Measurements from ENCODE around the gene BMI1.
"Not testable (repeated sequence)": the region's sequence is repeated elsewhere in the genome, so short reads cannot be mapped to it uniquely, and the experiment has no call there.

The BMI1 gene

DNA sequence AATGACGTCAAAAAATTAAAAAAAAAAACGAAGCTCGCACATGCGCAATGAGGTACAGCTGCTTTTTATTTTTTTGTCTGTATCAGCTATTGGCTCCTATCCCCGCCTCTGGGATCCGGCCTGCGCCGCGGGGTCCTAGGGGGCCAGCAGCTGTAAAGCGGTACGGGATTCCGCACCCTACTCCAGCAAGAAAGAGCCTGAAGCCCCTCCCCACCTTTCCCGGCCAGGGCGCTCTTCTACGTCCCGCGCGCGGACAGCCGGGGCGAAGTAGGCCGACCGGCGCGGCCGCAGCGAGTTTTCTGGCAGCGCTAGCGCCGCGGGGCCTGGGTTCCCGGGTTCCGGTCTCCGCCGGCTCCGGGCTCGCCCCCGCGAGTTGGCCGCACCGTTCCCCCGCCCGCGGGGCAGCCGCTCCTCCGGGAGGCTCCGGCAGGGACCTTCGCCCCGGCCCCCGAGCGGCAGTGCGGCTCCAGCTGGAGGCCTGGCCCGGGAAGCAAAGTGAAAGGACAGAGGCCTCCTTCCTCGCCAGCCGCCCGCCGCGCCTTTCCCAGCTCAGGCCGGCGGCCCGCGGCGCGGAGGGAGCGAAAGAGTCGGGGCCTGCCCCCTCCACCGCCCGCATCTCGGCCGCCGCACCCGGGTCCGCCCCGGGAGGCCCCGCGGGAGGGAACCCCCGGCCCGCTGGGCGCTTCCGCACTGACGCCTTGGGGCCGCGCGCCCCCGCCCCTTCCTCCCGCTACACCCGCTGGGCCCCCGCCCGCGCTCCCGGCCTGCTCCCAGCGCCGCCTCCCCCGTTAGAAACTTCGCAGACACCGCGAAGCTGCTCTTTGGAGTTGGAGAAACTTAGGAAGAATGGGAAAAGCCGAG lies 19.7 kb downstream of the BMI1 start:
- DNase-seq (ENCODE audit: low read depth): peak; percentile 68

- no peak for DNase-seq (ENCODE audit: low read depth)
Observed at GRCh38 chr10:22341190-22341925, 20.5 kb downstream of the BMI1 start.

DNA sequence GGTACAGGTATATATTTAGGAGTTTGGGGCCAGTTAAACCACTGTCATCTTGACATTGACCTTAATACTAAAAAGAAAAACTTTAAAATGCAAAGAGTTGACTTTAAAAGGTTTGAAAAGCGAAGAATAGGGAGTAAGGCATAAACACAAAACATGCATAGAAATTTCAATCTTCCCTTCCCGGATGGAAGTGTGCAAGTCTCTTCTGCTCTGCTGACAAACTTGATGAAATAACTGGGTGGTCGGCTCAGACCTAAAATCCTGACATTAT lies 21.0 kb downstream of the BMI1 start:
- no peak for DNase-seq (ENCODE audit: low read depth)

DNA sequence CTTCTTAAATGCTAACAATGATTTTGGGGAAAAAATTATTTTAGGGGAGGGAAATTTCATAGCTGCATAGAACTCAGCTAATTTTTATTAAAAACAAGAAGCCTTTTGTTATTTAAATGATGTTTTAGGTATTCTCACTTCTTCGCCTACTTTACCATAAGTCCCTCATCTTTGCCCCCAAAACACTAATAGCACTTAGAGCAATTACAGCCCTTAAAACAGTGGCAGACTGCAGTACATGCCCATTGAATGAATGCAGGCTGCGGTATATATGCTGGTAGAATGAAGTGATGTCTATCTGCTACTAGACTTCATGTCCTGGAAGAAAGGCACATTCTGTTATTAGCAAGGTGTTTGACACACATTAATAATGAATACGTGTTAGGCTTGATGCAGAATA lies 21.5 kb downstream of the BMI1 start:
- no peak for DNase-seq (ENCODE audit: low read depth)

GRCh38 chr10:22343731-22344130 lies 22.8 kb downstream of the BMI1 start:
- DNase-seq (ENCODE audit: low read depth): no peak

- DNase-seq (ENCODE audit: low read depth): no peak
Observed at GRCh38 chr10:22344249-22344648, 23.4 kb downstream of the BMI1 start.

DNA sequence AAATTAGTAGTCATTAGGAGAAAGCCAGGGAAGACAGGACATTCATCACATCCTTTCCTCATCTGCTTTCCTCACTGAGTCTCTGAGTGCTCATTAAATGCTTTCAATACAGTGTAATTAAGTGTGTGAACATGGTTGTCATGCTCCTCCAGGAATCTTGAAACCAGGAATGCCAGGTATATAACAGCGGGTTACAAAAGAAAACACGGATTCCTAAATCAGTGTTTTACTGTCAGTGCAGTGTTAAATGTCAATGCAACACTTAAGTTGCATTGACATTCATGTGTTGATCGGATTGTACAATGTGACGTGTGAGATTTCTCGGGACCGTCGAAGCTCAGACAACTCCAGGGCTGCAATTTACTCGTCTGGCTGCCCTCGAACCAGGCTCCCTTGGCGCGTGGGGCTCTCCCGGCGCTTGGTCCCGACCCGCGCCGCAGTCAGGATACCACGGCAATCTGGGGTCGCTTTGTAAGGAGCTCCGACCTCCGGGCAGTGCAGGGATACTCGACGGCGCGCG lies 23.9 kb downstream of the BMI1 start:
- no peak for DNase-seq (ENCODE audit: low read depth)

DNA sequence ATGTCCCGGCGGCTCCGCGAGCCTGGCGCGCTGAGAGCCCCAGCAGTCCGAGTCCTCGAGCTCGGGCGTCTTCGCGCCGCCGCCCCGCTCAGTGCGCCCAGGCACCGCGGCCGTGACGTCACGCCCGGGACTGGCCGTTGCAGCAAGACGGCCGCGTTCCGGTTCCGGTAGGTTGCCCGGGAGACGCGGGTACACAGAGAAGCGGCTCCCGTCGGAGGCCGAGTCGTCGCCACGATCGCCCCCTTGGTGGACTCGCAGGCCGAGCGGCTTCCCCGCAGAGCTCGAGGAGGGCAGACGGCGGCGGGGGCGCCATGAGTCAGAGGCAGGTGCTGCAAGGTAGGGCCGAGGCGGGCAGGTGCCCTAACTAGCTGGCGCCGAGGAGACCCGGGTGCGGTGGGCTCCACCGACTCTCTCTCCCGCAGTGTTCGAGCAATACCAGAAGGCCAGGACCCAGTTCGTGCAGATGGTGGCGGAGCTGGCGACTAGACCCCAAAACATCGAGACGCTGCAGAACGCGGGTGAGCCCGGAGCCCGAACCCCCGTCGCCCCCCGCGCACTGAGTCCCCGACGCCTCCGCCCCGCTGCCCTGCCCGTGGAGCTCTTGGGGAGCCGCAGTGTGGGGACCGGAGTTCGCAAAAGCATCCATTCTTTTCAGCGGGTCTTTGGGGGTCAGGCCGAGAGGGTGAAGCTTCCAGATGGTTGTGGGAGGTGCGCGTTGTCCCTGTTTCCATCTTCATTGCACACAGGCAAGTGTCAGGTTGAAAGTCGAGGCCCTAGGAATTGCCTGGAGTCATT lies 24.6 kb downstream of the BMI1 start, which contains the start of gene SPAG6:
Gene SPAG6, plus strand, starts transcription at position 196 of the 795 bp plus-strand sequence. Its CDS starts 116 bp downstream, at position 312.
- DNase-seq (ENCODE audit: low read depth): no peak

DNA sequence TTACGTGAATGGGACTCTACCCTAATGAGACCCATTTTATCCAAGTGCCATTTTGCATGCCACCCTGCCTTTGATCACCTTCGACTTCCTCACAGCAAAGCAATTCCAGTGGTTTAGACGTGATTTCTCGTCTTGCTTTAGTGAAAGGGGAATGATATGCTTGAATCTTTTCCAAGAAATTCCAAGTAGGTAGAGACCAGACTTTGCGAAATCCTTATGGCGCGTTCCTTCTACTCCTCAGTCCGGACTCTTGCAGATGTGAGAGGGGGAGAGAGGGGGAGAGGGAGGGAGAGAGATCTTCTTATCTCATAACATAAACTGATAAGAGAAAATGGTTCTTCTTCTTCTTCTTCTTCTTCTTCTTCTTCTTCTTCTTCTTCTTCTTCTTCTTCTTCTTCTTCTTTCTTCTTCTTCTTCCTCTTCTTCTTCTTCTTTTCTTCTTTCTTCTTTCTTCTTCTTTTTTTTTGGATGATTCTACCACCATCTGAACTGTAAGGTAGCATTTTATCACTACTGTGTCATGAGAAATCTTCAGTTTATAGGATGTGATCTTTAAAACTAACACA lies 25.3 kb downstream of the BMI1 start:
- no peak for DNase-seq (ENCODE audit: low read depth)

DNA sequence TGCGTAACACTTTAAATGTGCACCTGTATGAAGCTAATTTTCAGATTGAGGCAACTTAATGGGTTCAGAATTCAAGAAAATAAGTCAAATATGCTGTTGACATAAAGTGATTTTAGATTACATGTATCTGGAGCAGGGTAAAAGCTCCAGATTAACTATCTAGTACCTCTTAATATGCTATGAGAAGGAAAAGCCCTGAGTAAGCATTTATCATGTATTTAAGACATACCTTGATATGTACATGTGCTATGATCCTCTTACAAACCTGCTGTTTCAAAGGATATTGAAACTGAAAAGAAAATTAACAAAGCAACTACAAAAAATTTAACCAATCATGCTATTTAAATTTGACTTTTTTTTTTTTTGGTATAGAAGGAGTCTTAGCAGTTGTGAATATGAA lies 28.9 kb downstream of the BMI1 start:
- no peak for DNase-seq (ENCODE audit: low read depth)

GRCh38 chr10:22351131-22351703 lies 30.3 kb downstream of the BMI1 start:
- DNase-seq (ENCODE audit: low read depth): no peak

DNA sequence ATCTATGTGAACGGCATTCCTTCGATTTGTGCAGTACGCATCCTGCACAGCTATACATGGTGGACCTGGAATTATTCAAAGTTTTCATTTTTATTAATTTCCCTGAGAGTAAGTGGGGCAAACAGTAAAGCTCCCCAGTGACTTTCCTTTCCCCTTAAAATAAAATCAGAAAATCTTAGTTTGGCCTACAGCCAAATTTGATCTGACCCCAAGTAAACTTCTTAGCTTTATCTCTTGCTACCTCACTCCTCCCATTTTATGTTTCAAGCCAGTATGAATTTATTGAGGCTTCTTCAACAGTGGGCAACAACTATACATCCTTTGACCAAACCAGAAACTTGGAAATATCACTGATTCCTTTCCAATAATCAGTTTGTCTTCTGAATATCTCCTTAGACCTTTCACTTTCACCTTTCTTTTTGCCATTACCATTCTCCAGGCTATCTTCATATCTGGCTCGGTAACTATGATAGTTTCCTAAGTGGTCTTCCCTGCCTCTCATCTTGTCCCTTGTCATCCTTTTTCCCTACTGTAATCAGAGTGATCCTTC lies 35.5 kb downstream of the BMI1 start:
- DNase-seq (ENCODE audit: low read depth): no peak

DNA sequence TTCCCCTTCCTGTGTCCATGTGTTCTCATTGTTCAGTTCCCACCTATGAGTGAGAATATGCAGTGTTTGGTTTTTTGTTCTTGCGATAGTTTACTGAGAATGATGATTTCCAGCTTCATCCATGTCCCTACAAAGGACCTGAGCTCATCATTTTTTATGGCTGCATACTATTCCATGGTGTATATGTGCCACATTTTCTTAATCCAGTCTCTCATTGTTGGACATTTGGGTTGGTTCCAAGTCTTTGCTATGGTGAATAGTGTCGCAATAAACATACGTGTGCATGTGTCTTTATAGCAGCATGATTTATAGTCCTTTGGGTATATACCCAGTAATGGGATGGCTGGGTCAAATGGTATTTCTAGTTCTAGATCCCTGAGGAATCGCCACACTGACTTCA lies 36.9 kb downstream of the BMI1 start:
- not testable (repeated sequence) for DNase-seq (ENCODE audit: low read depth)

GRCh38 chr10:22363305-22363704 lies 42.4 kb downstream of the BMI1 start:
- no peak for DNase-seq (ENCODE audit: low read depth)

DNA sequence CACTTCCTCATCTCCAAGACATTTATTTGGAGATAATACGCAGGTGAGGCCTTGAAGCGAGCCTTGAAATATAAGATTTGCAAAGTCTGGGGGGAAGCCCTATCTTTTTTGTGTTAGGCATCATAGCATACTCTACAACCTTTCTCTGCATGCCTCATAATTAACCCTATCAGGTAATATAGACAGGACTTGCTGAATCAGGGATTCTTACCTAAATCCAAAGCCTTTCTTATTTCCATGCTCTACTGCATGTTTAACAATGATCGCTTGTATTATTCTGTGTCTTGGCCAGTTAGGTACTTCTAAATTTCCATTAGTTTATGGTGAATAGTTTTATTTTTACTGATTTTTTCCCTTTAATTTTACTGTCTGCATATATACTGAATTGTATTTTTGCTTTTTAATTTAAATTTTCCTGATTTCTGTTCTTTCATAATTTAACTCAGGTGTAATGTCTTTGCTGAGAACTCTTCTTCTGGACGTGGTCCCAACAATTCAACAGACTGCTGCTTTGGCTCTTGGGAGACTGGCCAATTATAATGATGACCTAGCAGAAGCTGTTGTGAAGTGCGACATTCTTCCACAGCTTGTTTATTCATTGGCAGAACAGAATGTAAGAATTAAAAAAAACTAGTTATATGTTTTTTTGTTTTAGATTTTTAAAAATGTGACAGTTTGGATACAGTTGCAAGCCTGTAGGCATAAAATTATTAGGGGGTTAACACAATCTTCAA lies 43.7 kb downstream of the BMI1 start:
- DNase-seq (ENCODE audit: low read depth): no peak

GRCh38 chr10:22365233-22365632 lies 44.3 kb downstream of the BMI1 start:
- DNase-seq (ENCODE audit: low read depth): no peak

- DNase-seq (ENCODE audit: low read depth): peak; percentile 1
Observed at GRCh38 chr10:22365644-22366434, 44.9 kb downstream of the BMI1 start.

DNA sequence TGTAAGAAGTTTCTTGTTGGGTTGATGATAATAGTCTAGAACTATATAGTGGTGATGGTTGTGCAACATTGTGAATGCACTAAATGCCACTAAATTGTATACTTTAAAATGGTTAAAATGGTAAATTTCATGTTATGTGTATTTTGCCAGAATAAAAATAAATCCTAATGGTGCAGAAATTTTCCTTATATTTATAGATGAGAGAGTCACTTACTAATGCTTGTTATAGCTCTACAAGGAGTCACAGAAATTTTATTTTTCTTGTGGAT lies 45.5 kb downstream of the BMI1 start:
- no peak for DNase-seq (ENCODE audit: low read depth)

DNA sequence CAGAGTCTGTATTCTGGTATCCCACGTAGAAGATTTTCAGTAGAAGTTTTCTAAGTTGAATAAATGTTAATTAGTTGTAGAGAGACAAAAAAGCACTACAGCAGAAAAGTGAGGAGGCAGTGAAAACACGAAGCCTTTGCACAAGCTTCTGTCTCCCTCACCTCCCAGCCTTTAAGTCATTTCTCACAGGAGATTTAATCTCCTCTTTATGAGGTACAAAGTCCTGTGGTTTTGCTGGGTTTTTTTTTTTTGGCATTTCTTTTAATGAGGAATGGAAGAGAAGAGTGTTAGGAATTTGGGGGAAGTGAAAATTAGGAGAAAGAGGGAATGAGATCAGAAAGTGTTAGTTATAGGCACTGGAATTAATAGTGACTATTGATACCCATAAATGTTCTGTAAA lies 45.9 kb downstream of the BMI1 start:
- no peak for DNase-seq (ENCODE audit: low read depth)

DNA sequence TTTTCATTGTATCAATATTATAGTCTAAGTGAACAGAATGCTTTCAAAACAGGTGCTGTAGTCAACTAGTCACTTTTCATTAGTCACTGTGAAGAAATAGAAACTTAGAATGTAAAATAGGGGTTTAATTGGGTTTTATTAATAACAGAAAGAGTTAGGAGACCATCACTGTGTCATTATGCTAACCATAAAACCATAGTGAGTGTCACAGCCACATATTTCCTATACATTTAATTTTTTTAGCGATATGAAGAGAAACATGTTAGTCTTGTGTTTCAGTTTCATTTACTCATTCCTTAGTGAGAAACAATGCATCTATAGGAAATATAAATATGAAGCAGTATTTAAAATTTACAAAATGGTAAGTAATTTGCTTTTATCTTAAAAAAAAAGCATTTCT lies 46.6 kb downstream of the BMI1 start:
- DNase-seq (ENCODE audit: low read depth): no peak
